ENCODE measurements around the gene ERG.

ERG gene

DNA sequence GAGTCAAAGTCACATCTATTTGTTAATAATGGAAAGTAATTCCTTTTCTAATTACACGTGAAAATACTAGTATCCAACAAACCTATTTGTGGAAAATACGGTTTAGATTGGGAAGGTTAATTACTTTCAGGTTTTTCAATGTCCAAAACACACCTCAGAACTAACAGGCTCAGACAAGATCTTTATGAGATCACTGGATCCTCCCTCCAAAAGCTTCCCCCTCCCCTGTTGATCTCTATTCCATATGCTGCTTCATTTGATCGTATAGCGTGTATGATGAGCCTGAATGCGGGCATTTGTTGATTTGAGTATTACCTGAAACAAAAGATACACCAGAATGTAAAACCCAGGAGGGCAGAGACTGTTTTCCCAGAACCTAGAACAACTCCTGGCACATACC is 26.5 kb downstream of the ERG start:
- Histone ChIP-seq H3K27ac (ENCODE audit: low read length) (no peak overlapping the region), H3K36me3 (ENCODE audit: control insufficient read depth in 1 of 2, insufficient read depth in 2 of 2, low read length in 2 of 2) (no peaks in the 10 kb centered on the region), H3K4me1 (ENCODE audit: control insufficient read depth in 1 of 2, insufficient read depth in 2 of 2, low read length in 2 of 2) (no peaks in the 10 kb centered on the region), H3K9me3 (ENCODE audit: control insufficient read depth in 1 of 2, low read length in 2 of 2) (no peaks in the 10 kb centered on the region), H3K4me3 (ENCODE audit: low read depth in 1 of 2, low read length in 2 of 2) (no peak overlapping the region), H3K27me3 (ENCODE audit: low read depth, low read length) (no peaks in the 10 kb centered on the region)

DNA sequence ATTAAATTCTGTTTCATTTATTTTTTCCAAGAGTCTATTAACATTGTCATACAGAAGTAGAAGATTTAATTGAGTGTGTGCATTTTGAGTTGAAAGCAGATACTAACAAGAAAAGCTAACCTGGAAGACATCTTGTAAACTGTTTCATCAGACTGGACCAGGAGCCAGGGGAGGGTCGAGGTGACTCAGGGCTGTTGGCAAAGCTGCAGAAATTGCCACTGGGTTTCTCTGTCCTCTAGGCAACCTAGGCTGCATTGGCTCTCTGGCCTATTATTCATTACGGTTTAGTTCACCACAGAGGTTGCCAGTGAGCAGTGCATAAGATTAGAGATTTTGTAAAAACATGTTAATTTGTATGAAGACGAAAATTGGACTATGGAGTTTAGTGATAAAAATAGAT is 27.5 kb downstream of the ERG start:
- Histone ChIP-seq H3K36me3 (ENCODE audit: control insufficient read depth in 1 of 2, insufficient read depth in 2 of 2, low read length in 2 of 2) (no peaks in the 10 kb centered on the region), H3K4me3 (ENCODE audit: low read depth in 1 of 2, low read length in 2 of 2) (no peak overlapping the region), H3K4me1 (ENCODE audit: control insufficient read depth in 1 of 2, insufficient read depth in 2 of 2, low read length in 2 of 2) (no peaks in the 10 kb centered on the region), H3K27ac (ENCODE audit: low read length) (no peak overlapping the region), H3K27me3 (ENCODE audit: low read depth, low read length) (no peaks in the 10 kb centered on the region), H3K9me3 (ENCODE audit: control insufficient read depth in 1 of 2, low read length in 2 of 2) (no peaks in the 10 kb centered on the region)

GRCh38 chr21:38469642-38470041 is 28.6 kb downstream of the ERG start:
- no peaks in the 10 kb centered on the region for H3K9me3 ChIP-seq (ENCODE audit: control insufficient read depth in 1 of 2, low read length in 2 of 2)
- H3K4me1 ChIP-seq (ENCODE audit: control insufficient read depth in 1 of 2, insufficient read depth in 2 of 2, low read length in 2 of 2) = no peaks in the 10 kb centered on the region
- no peaks in the 10 kb centered on the region for H3K27me3 ChIP-seq (ENCODE audit: low read depth, low read length)

DNA sequence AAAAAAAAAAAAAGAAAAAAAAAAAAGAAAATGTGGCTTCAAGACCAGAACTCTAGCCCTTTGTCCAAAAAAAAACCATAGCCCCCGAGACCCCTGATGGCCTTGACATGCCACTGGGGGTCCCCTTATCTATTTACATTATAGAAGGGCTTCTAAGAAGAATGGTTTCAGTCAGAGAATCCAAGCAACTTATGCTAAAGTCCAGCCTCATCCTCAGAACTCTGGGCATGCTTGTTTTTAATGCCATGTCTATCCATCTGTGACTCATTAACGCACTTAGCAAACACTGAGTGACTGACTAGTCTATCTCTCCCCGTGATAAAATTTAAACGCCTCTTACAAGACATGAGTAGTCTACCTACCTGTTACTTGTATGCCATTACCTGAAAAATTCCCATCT is 29.3 kb downstream of the ERG start:
- Histone ChIP-seq H3K4me1 (ENCODE audit: control insufficient read depth in 1 of 2, insufficient read depth in 2 of 2, low read length in 2 of 2) (no peaks in the 10 kb centered on the region), H3K27me3 (ENCODE audit: low read depth, low read length) (no peaks in the 10 kb centered on the region), H3K9me3 (ENCODE audit: control insufficient read depth in 1 of 2, low read length in 2 of 2) (no peaks in the 10 kb centered on the region), H3K27ac (ENCODE audit: low read length) (no peak overlapping the region), H3K36me3 (ENCODE audit: control insufficient read depth in 1 of 2, insufficient read depth in 2 of 2, low read length in 2 of 2) (no peaks in the 10 kb centered on the region), H3K4me3 (ENCODE audit: low read depth in 1 of 2, low read length in 2 of 2) (no peak overlapping the region)

More at GRCh38 chr21:38469642-38470041, 28.6 kb downstream of the ERG start:
- Histone ChIP-seq H3K4me3 (ENCODE audit: low read depth in 1 of 2, low read length in 2 of 2) (no peak overlapping the region), H3K27ac (ENCODE audit: low read length) (no peak overlapping the region), H3K36me3 (ENCODE audit: control insufficient read depth in 1 of 2, insufficient read depth in 2 of 2, low read length in 2 of 2) (no peaks in the 10 kb centered on the region)

DNA sequence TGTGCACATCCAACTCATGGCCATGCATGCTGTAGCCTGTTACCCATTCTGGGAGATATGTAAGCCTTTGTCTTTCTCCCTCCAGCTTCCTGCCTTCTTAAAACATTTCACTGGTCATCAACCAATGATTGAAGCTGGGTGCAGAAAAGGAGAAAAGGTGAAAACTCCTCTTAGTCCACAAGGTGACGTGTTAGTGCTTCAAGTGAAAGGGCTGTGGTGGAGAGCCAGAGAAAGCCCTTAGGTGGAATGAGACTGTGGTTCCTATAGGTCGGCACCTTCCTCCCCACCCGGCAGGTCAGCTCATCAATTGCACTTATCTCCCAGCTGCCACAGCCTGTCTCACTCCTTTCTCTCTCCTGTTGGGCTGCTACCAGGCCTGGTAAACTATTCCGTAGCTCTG is 30.4 kb downstream of the ERG start:
- Histone ChIP-seq H3K4me3 (ENCODE audit: low read depth in 1 of 2, low read length in 2 of 2) (no peak overlapping the region), H3K27me3 (ENCODE audit: low read depth, low read length) (no peaks in the 10 kb centered on the region), H3K27ac (ENCODE audit: low read length) (no peak overlapping the region), H3K4me1 (ENCODE audit: control insufficient read depth in 1 of 2, insufficient read depth in 2 of 2, low read length in 2 of 2) (no peaks in the 10 kb centered on the region), H3K36me3 (ENCODE audit: control insufficient read depth in 1 of 2, insufficient read depth in 2 of 2, low read length in 2 of 2) (no peaks in the 10 kb centered on the region), H3K9me3 (ENCODE audit: control insufficient read depth in 1 of 2, low read length in 2 of 2) (no peaks in the 10 kb centered on the region)

DNA sequence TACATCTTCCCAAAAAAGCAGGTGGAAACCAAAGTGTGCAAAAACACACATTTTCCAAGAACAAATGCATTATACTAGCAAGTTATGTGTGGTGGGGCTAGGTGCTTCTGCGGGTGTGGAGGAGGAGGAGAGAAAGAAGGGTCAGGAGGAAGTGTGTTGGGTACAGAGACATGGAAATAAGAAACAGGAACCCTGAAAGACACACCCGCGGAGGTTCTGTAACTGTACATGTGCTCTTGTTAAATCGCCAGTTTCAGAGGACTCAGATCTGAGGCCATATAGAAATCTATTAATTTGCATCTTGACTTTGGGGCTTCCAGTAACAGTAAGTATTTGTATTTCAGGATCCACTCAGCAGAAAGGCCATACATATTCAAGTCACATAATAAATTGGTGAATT is 30.9 kb downstream of the ERG start:
- no peaks in the 10 kb centered on the region for H3K9me3 ChIP-seq (ENCODE audit: control insufficient read depth in 1 of 2, low read length in 2 of 2)
- H3K4me1 ChIP-seq (ENCODE audit: control insufficient read depth in 1 of 2, insufficient read depth in 2 of 2, low read length in 2 of 2) = no peaks in the 10 kb centered on the region
- H3K36me3 ChIP-seq (ENCODE audit: control insufficient read depth in 1 of 2, insufficient read depth in 2 of 2, low read length in 2 of 2) = no peaks in the 10 kb centered on the region
- H3K27ac ChIP-seq (ENCODE audit: low read length) = no peak overlapping the region
- no peaks in the 10 kb centered on the region for H3K27me3 ChIP-seq (ENCODE audit: low read depth, low read length)
- H3K4me3 ChIP-seq (ENCODE audit: low read depth in 1 of 2, low read length in 2 of 2) = no peak overlapping the region

DNA sequence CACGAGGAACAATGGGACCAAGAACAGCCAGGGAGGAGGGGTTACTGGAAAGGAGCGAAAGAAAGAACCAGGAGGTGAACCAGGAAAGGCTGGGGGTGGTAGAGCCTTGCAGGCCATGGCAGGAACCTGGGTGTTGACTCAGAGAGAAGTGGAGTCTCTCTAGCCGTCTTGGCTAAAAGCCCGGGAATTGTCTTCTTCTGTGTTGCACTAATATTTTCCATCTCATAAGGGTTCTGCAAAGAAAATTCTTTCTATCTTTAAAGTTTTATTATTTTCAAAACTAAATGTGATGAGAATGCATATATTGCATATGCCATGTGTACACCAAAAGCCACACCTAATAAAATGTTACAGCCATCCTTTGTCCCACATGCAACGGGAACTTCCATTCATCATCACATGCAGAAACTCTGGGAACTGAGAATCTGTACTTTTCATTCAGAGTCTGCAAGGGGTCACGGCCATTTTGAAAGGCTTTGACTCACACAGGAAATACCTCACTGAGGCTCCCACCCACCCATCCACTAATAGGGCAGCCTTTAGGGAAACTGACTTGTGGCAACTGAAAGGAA is 38.0 kb downstream of the ERG start:
- Histone ChIP-seq H3K27me3 (ENCODE audit: low read depth, low read length) (no peaks in the 10 kb centered on the region), H3K27ac (ENCODE audit: low read length) (no peak overlapping the region), H3K9me3 (ENCODE audit: control insufficient read depth in 1 of 2, low read length in 2 of 2) (no peaks in the 10 kb centered on the region), H3K4me3 (ENCODE audit: low read depth in 1 of 2, low read length in 2 of 2) (no peak overlapping the region), H3K4me1 (ENCODE audit: control insufficient read depth in 1 of 2, insufficient read depth in 2 of 2, low read length in 2 of 2) (no peaks in the 10 kb centered on the region), H3K36me3 (ENCODE audit: control insufficient read depth in 1 of 2, insufficient read depth in 2 of 2, low read length in 2 of 2) (no peaks in the 10 kb centered on the region)

GRCh38 chr21:38459490-38459889 is 38.8 kb downstream of the ERG start:
- Histone ChIP-seq H3K36me3 (ENCODE audit: control insufficient read depth in 1 of 2, insufficient read depth in 2 of 2, low read length in 2 of 2) (no peaks in the 10 kb centered on the region), H3K27ac (ENCODE audit: low read length) (no peak overlapping the region), H3K27me3 (ENCODE audit: low read depth, low read length) (no peaks in the 10 kb centered on the region), H3K9me3 (ENCODE audit: control insufficient read depth in 1 of 2, low read length in 2 of 2) (no peaks in the 10 kb centered on the region), H3K4me1 (ENCODE audit: control insufficient read depth in 1 of 2, insufficient read depth in 2 of 2, low read length in 2 of 2) (no peaks in the 10 kb centered on the region), H3K4me3 (ENCODE audit: low read depth in 1 of 2, low read length in 2 of 2) (no peak overlapping the region)

GRCh38 chr21:38455403-38455802 is 42.9 kb downstream of the ERG start:
- no peak overlapping the region for H3K27ac ChIP-seq (ENCODE audit: low read length)

GRCh38 chr21:38454702-38455101 is 43.6 kb downstream of the ERG start:
- Histone ChIP-seq H3K9me3 (ENCODE audit: control insufficient read depth in 1 of 2, low read length in 2 of 2) (no peaks in the 10 kb centered on the region), H3K27ac (ENCODE audit: low read length) (no peak overlapping the region), H3K4me3 (ENCODE audit: low read depth in 1 of 2, low read length in 2 of 2) (no peak overlapping the region), H3K36me3 (ENCODE audit: control insufficient read depth in 1 of 2, insufficient read depth in 2 of 2, low read length in 2 of 2) (no peaks in the 10 kb centered on the region), H3K4me1 (ENCODE audit: control insufficient read depth in 1 of 2, insufficient read depth in 2 of 2, low read length in 2 of 2) (no peaks in the 10 kb centered on the region), H3K27me3 (ENCODE audit: low read depth, low read length) (no peaks in the 10 kb centered on the region)

More at GRCh38 chr21:38455403-38455802, 42.9 kb downstream of the ERG start:
- Histone ChIP-seq H3K27me3 (ENCODE audit: low read depth, low read length) (no peaks in the 10 kb centered on the region), H3K9me3 (ENCODE audit: control insufficient read depth in 1 of 2, low read length in 2 of 2) (no peaks in the 10 kb centered on the region), H3K4me3 (ENCODE audit: low read depth in 1 of 2, low read length in 2 of 2) (no peak overlapping the region), H3K36me3 (ENCODE audit: control insufficient read depth in 1 of 2, insufficient read depth in 2 of 2, low read length in 2 of 2) (no peaks in the 10 kb centered on the region), H3K4me1 (ENCODE audit: control insufficient read depth in 1 of 2, insufficient read depth in 2 of 2, low read length in 2 of 2) (no peaks in the 10 kb centered on the region)

DNA sequence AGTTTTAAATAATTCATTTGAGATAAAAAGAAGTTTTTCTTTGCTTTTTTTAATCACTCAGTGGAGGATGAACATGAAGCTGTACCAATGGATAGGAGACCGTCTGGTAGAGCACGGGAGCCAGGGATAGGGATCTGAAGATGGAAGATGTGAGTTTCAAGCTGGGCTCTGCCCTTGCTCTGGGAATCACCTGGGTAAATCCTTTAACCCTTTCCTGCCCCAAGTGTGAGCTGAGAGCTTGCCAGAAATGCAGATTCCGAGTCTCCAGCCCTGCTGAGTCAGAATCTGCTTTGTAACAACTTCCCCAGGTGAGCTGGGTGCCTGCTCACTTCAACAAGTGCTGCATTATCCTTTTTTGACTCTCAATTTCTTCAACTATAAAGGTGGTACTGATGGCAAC is 44.1 kb downstream of the ERG start:
- Histone ChIP-seq H3K36me3 (ENCODE audit: control insufficient read depth in 1 of 2, insufficient read depth in 2 of 2, low read length in 2 of 2) (no peaks in the 10 kb centered on the region), H3K27ac (ENCODE audit: low read length) (no peak overlapping the region), H3K9me3 (ENCODE audit: control insufficient read depth in 1 of 2, low read length in 2 of 2) (no peaks in the 10 kb centered on the region), H3K27me3 (ENCODE audit: low read depth, low read length) (no peaks in the 10 kb centered on the region), H3K4me3 (ENCODE audit: low read depth in 1 of 2, low read length in 2 of 2) (no peak overlapping the region), H3K4me1 (ENCODE audit: control insufficient read depth in 1 of 2, insufficient read depth in 2 of 2, low read length in 2 of 2) (no peaks in the 10 kb centered on the region)

DNA sequence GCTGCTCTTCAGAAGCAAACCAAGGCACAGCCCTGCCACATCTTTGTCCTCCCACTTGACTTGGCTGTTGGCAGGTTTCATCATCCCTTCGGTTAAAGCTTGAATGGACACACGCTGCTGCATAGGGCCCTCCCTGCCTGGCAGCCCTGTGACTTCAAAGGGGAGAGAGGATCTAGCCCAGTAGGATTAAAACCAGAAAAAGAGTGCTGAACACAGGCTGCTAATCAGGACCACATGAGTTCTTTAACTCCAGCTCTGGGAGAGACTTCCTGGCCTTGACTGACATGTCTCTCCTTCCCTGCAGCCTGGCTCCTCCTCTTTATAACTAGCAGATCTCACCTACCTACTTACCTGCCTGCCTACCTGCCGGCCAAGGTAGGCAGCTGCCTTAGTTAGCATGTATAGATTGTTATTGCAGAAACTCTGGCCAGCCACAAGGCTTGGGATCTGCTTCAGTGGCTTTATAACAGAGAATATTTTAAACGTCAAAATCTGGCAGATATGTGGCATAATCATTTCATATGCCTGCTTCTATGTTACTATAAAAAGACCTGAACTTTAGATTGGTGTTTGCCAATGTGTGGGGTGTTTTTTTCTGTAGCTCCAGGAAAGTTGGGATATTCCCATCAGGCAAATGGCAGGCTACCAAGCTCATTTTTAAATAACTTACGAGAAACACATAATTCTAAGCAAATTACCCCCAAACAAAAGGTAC is 49.4 kb downstream of the ERG start:
- H3K27me3 ChIP-seq (ENCODE audit: low read depth, low read length) = no peaks in the 10 kb centered on the region
- H3K4me1 ChIP-seq (ENCODE audit: control insufficient read depth in 1 of 2, insufficient read depth in 2 of 2, low read length in 2 of 2) = no peaks in the 10 kb centered on the region
- no peaks in the 10 kb centered on the region for H3K9me3 ChIP-seq (ENCODE audit: control insufficient read depth in 1 of 2, low read length in 2 of 2)
- no peak overlapping the region for H3K4me3 ChIP-seq (ENCODE audit: low read depth in 1 of 2, low read length in 2 of 2)
- H3K36me3 ChIP-seq (ENCODE audit: control insufficient read depth in 1 of 2, insufficient read depth in 2 of 2, low read length in 2 of 2) = no peaks in the 10 kb centered on the region
- no peak overlapping the region for H3K27ac ChIP-seq (ENCODE audit: low read length)

All from muscle layer of duodenum (tissue), 2 donors.